Measurements from ENCODE around the gene ZNF564.

DNA sequence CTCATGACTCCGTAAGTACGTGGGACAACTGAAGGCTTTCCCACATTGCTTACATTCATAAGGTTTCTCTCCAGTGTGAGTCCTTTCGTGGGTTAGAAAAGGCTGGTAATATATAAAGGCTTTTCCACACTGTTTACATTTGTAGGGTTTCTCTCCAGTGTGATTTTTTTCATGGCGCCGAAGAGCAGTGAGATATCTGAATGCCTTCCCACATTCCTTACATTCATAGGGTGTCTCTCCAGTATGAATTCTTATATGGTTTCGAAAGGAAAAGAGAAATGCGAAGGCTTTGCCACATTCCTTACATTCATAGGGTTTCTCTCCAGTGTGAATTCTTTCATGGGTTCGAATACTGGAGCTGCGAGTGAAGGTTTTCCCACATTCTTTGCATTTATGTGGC is 29.8 kb upstream of the ZNF564 start:
- TF ChIP-seq, protein P1, sequence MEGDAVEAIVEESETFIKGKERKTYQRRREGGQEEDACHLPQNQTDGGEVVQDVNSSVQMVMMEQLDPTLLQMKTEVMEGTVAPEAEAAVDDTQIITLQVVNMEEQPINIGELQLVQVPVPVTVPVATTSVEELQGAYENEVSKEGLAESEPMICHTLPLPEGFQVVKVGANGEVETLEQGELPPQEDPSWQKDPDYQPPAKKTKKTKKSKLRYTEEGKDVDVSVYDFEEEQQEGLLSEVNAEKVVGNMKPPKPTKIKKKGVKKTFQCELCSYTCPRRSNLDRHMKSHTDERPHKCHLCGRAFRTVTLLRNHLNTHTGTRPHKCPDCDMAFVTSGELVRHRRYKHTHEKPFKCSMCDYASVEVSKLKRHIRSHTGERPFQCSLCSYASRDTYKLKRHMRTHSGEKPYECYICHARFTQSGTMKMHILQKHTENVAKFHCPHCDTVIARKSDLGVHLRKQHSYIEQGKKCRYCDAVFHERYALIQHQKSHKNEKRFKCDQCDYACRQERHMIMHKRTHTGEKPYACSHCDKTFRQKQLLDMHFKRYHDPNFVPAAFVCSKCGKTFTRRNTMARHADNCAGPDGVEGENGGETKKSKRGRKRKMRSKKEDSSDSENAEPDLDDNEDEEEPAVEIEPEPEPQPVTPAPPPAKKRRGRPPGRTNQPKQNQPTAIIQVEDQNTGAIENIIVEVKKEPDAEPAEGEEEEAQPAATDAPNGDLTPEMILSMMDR (IDR thresholded peaks at IDR 0.05; ENCODE audit: low read length): no peak
- no peak for TF ChIP-seq EZH2 (IDR thresholded peaks at IDR 0.05; ENCODE audit: borderline replicate concordance, low read length)
